HEK293T (cell line): Measurements from ENCODE around the gene NAP1L4.

Experiments
- BHLHE40 ChIP-seq: fragments of 450-650 bp; IDR thresholded peaks from 2 replicates; pipeline ENCODE4 v1.6.1; 2016; ENCODE audit warnings: mild to moderate bottlenecking, moderate library complexity, borderline replicate concordance
- CTBP1 ChIP-seq: fragments of 450-650 bp; IDR thresholded peaks from 2 replicates; pipeline ENCODE4 v1.6.1; 2016; ENCODE audit warnings: borderline replicate concordance
- ELF4 ChIP-seq: fragments of 450-650 bp; IDR thresholded peaks from 2 replicates; pipeline ENCODE4 v1.6.1; 2017; ENCODE audit warnings: antibody characterized with exemption
- L3MBTL2 ChIP-seq: fragments of 450-650 bp; conservative IDR thresholded peaks from 2 replicates; pipeline ENCODE4 v1.6.1; 2016; ENCODE audit warnings: mild to moderate bottlenecking
- LEF1 ChIP-seq: fragments of 450-650 bp; IDR thresholded peaks from 2 replicates; pipeline ENCODE4 v1.6.1; 2017; ENCODE audit warnings: mild to moderate bottlenecking, borderline replicate concordance
- SP1 ChIP-seq: fragments of 450-650 bp; IDR thresholded peaks from 2 replicates; pipeline ENCODE4 v1.6.1; 2017

DNA sequence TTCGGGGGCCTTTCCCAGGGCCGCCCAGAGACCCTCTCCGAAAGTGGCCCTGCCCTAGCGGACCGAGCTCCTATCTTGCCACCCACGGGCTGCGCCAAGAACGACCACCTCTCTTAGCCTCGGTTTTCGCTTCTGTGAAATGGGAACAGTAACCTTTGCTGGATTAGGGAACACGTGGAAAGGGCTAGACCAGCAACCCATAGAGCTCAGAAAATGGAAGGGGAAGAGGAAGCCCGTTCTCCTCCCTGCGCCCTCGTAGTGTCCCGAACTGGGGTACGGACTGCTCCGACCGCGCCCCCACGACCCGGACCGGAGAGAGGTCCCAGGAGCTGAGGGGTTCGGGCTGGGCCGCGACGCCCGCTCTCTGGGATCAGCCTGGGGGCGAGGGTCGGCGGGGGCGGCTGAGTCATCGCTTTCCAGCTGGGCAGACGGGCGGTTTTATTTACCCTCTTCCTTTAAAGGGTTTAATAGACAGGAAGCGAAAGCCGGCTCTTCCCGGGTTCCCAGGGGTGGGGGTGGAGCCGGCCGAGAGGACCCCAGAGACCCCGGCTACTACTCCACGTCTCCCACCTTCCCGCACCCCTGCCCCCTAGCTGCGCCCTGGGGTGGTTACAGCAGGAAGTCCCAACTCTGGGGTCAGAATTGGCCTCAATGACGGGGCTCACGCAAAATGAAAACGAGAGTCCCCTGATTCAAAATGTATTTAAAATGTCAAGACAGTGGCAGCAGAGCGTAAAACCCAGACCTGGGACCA, 62.0 kb downstream of the NAP1L4 start:
- TF ChIP-seq LEF1 (no peak), CTBP1 (no peak), BHLHE40 (no peak), ELF4 (no peak), L3MBTL2 (peak; percentile 36; the same call in 1 of the 2 replicates), SP1 (no peak)
